HG03565 (cell line): ENCODE data around the gene SPATS1.
"Not testable (repeated sequence)": the region's sequence is repeated elsewhere in the genome, so short reads cannot be mapped to it uniquely, and the experiment has no call there.

ENCODE experiments used
- ATAC-seq: cut with Tn5 transposase; IDR thresholded peaks from one replicate; pipeline ENCODE4 v1.9.1; 2021; ENCODE audit warnings: mild to moderate bottlenecking, moderate library complexity; ENCODE audit not compliant: unreplicated experiment

Gene SPATS1

DNA sequence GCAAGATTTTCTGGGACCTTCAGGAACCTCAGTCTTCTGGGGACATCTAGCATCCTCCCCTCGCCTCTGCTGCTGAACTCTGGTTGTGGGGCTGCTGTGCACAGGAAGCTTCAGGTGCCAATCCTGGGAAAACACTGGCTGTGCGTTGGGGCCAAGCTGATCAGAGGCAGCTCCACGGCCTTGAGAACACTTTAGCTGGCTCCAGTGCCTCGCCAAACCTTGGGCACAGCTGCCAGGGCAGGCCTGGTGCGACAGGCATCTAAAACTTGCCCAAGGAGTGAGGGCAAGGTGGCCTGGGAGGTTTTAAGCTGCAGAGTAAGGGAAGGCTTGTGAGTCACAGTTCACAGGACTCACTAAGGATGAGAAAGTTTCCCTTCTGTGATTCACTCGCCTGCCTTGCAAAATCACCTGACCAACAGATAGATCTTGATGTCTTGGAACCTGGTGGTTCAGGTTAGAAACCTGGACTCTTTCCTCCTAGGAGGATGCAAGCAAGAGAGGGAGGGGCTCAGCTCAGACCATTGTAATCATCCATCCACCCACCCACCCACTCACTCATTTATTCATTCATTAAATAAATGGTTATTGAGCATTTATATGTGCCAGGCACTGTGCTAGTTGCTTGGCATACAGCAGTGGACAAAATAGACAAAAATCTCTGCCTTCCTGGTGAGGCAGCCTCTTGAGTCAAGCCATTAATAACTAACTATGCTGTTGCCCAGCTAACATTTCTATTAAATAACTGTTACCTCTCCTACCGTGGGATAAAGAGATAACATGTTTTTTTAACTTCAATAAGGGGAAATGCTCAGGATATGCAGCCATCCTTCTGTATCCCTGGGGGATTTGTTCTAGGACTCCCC lies 2.5 kb upstream of the SPATS1 start:
- no peak for ATAC-seq

GRCh38 chr6:44341095-44341890 lies 1.2 kb upstream of the SPATS1 start:
- no peak for ATAC-seq

GRCh38 chr6:44342052-44342451 lies 398 bp upstream of the SPATS1 start:
- ATAC-seq, result no peak

GRCh38 chr6:44346818-44347217 lies 4.4 kb downstream of the SPATS1 start:
- ATAC-seq, result not testable (repeated sequence)

DNA sequence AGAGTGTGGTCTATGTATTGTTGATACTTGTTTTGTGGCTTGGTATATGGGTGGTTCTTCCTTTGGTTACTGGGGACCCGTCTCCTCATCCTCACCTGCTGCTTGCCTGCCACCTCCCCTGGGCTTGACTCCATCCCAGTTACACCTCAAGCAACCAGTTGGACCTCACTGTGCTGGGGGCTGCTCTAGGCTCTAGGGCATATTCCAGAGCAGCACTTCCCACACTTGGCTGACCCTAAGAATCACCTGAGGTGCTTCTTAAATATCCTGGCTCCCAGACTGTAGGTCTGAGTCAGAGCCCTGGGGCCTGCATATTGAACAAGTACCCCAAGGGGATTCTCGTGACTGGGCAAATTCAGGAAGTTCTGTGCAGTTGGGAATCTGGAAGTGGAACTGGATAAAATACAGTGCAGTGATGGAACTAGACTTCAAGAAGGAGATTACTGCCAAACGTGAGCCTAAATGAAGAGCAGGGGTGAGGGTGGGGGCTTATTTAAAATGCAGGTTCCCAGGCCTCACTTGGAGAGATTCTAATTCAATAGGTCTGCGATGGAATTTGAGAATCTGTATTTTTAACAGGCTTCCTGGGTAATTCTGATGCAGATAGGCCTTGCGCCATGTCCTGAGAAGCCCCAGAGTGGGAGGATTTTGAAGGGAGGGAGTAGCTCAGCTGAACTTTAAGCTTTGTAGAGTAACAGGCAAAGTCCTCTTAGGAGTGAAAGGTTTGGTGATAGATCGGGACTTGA lies 7.6 kb downstream of the SPATS1 start:
- no peak for ATAC-seq

DNA sequence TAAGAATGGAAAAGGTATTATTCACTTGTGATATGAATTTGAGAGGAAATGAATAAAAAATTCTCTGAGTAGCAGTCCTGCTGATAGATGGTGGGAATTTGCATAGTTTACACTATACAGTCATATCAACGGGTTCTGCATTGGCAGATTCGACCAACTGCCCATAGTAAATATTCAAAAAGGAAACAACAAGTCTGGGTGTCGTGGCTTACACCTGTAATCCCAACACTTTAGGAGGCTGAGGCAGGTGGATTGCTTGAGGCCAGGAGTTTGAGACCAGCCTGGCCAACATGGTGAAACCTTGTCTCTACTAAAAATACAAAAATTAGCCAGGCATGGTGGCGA lies 8.2 kb downstream of the SPATS1 start:
- ATAC-seq, result not testable (repeated sequence)

GRCh38 chr6:44352259-44352658 lies 9.8 kb downstream of the SPATS1 start:
- ATAC-seq, result no peak

GRCh38 chr6:44353336-44353735 lies 10.9 kb downstream of the SPATS1 start:
- ATAC-seq, result no peak

GRCh38 chr6:44355640-44356039 lies 13.2 kb downstream of the SPATS1 start:
- ATAC-seq, result no peak

DNA sequence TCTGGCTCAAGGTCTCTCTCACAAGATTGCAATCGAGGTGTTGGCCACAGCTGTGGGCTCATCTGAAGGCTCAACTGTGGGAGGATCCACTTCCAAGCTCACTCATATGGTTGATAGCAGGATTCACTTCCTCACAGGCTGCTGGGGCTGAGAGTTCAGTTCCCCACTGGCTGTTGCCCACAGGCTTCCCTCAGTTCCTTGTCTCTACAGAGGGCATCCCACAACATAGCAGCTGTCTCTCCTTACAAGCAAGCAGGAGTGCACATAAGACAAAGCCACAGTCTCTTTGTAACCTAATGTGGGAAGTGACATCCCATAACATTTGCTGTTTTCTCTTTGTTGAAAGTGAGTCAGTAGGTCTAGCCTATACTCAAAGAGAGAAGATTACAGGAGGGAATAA lies 14.0 kb downstream of the SPATS1 start:
- no peak for ATAC-seq

DNA sequence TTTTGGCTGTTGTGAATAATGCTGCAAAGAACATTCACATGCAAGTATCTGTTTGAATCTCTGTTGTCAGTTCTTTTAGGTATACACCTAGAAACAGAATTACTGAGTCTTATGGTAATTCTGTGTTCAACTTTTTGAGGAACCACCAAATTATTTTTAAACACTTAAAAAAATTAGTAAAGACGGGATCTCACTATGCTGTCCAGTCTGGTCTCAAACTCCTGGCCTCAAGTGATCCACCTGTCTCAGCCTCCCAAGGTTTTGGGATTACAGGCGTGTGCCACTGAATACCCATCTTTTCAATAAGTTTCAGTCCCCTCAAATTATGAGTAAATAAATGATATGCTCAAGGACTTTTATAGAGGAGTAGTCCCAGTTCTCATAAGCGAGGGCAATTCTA lies 17.5 kb downstream of the SPATS1 start:
- ATAC-seq, result no peak

- ATAC-seq, result no peak
Observed at GRCh38 chr6:44361947-44362346, 19.5 kb downstream of the SPATS1 start.

DNA sequence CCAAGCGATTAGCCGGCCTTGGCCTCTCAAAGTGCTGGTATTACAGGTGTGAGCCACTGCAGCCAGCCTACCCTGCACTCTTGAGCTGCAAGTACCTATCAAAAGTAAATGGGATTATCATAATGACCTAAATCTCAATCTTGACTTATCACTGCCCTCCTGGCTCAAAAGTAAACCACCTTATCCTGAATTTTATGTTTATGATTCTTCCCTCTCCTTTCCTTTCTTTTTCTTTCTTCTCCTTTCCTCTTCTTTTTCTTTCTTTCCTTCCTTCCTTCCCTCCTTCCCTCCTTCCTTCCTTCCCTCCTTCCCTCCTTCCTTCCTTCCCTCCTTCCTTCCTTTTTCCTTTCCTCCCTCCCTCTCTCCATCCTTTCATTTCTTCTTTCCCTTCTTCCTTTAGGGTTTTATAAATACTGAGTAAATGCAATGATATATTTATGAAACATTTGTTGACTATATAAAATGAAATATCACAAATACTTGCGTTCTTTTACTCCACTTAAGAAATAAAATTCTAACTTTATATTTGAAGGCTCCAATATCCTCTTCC lies 21.0 kb downstream of the SPATS1 start:
- ATAC-seq, result no peak

- ATAC-seq, result no peak
Observed at GRCh38 chr6:44366781-44367180, 24.3 kb downstream of the SPATS1 start.

GRCh38 chr6:44367681-44368080 lies 25.2 kb downstream of the SPATS1 start:
- ATAC-seq, result no peak

DNA sequence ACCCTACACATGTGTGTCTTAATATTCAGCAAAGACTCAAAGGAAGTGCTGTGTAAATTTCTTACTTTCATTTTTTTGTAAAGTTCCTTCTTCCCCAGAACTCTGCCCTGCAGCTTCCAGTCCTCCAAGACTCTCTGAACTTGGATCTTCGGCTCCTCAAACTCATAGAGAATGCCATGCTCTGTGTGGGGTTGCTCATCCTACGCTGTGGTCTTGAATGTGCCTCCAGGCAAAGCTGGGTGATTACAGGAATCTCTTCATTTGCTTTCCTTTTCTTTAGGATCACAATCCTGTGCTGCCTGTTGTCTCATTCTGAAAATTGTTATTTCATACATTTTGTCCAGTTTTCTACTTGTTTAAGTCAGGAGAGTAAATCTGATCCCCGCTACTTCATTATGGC lies 30.6 kb downstream of the SPATS1 start:
- ATAC-seq, result no peak

GRCh38 chr6:44373787-44374186 lies 31.3 kb downstream of the SPATS1 start:
- ATAC-seq, result no peak

GRCh38 chr6:44375071-44375470 lies 32.6 kb downstream of the SPATS1 start:
- no peak for ATAC-seq

DNA sequence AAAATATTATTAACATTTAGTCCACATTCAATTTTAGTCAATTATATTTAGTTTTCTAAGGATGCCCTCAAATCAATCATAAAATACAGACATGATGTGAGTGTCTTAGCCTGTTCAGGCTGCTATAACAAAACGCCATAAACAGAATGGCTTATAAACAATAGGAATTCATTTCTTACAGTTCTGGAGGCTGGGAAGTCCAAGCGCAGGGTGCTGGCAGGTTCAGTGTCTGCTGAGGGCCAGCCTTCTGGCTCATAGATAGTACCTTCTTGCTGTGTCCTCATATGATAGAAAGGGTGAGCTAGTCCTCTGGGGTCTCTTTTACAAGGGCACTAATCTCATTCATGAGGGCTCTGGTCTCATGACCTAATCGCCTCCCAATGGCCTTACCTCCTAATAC lies 35.0 kb downstream of the SPATS1 start:
- ATAC-seq, result no peak

- no peak for ATAC-seq
Observed at GRCh38 chr6:44377971-44378370, 35.5 kb downstream of the SPATS1 start.

DNA sequence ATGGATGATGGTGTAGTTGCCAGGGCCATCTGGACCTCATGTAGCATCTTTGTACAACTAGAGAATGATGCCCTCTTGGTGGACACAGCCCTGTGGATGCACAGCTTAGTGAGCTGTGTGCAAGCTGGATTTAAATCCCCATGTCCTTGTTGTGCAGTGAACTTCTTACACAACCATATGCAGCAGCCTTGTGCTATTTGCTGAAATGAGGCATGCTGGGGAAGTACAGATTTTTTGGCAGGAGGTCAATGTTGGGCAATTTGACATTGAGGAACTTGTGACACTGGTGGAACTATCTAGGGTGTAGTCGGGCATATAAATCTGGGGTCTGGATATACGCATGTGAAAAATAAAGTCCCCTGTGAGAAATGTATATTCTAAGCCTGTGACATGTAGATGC lies 39.3 kb downstream of the SPATS1 start:
- ATAC-seq, result no peak
